AG09319 (cell line): Measurements from ENCODE around the gene CRY1.

Experiments
- DNase-seq: peaks from one replicate; pipeline ENCODE4 v3.0.0-alpha.2; 2010; ENCODE audit warnings: low read depth; ENCODE audit errors: extremely low read depth
- TF ChIP-seq, protein P1 (sequence below): IDR thresholded peaks from 2 replicates; pipeline ENCODE4 v1.5.1; 2011; ENCODE audit warnings: low read depth, mild to moderate bottlenecking, inconsistent platforms, low read length, moderate library complexity

The CRY1 gene

DNA sequence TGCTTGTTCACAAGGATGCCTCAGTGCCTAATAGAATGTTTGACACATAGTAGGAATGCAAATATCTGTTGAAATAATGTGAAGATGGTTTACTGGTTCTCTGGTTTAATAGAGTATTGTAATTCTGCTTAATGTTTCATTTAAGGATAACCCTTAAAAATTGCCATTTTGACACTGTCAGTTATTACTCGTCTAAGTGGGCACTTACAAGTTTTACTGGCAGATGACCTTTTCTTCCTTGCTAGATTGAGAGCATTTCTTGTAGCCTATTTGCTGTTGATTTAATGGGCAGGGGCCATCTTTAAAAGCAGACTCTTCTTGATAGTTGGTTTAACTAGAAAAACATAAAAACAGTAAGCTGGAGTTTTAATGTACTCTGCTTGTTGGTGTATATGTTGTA lies 135.8 kb downstream of the CRY1 start:
- TF ChIP-seq, protein P1, sequence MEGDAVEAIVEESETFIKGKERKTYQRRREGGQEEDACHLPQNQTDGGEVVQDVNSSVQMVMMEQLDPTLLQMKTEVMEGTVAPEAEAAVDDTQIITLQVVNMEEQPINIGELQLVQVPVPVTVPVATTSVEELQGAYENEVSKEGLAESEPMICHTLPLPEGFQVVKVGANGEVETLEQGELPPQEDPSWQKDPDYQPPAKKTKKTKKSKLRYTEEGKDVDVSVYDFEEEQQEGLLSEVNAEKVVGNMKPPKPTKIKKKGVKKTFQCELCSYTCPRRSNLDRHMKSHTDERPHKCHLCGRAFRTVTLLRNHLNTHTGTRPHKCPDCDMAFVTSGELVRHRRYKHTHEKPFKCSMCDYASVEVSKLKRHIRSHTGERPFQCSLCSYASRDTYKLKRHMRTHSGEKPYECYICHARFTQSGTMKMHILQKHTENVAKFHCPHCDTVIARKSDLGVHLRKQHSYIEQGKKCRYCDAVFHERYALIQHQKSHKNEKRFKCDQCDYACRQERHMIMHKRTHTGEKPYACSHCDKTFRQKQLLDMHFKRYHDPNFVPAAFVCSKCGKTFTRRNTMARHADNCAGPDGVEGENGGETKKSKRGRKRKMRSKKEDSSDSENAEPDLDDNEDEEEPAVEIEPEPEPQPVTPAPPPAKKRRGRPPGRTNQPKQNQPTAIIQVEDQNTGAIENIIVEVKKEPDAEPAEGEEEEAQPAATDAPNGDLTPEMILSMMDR, result no peak
- no peak for DNase-seq

- DNase-seq, result no peak
- TF ChIP-seq, protein P1, result peak; percentile 3
Measured at GRCh38 chr12:106956048-106956578, 137.2 kb downstream of the CRY1 start.

DNA sequence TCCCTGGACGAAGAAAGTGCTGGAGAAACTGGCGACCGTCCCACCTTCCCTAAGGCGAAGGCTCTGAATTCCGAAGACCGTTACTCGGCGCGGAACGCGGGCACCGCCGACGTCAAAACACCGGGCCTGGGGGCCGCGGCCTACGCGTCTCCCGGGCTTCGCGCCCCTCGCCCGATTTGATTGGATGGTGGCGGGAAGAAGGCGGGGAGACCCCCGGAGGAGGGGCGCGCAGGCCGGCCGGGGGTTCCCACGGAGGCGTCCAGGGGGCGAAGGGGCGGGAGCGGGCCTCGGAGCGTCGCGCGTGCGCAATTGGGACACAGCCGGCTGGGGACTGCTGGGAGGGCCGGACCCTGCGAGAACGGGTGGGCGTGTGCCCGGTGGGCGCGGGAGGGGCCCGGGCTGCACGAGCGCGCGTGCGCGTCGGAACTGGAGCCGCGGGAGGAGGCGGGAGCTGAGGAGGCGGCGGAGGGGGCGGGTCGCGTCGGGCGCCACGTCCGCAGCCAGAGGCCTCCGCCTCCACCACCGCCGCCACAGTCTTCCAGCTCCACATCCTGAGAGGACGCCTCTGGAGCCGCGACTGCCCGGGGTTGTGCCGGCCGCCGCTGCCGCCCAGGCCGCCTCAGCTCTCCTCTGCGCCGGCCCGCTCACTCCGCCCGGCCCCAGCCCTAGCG lies 137.8 kb downstream of the CRY1 start, which contains the start of gene TMEM263:
Gene TMEM263, plus strand, starts transcription at position 531 of the 671 bp plus-strand sequence. CDS start 11,210 bp downstream, outside the sequence.
- DNase-seq, result peak; percentile 95
- TF ChIP-seq, protein P1, result no peak

DNA sequence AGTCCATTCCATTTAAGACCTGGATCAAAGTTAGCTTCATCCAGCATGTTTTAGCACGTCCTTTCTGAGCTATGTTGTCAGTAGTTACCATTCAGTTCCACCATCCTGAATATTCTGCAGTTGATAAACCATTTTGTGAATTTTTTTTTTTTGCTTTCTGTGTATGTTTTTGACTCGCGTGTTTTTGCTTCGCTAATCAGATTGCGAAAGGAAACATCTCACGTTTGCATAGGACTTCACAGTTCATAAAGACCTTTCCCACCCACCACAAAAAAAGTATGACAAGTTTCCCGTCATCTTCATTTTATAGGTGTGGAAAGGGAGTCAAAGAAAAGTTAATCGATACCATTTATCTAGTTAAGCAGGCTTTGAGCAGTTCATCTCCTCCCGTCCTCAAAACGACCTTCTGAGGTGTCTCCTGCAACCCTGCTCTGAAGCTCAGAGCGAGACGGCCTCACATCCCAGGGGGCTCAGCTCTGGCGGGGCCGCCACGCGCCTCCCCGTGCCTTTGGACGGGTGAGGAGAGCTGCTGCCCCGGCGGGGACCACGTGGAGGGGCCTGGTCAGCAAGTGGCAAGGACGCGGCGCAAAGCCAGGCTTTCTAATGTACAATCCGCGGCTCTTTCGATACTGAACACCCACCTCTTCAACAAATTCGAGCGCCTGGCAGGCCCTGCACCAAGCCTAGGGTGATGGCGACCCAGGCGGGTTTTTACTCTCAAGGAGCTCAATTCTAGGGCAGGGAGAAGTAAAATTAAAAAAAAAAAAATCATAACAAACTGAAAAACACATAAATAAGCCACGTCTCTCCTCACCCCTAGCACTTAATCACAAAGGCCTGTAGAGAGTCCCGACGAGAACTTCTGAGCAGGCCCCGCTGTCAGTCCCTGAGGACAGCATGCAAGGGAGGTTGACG lies 138.6 kb downstream of the CRY1 start:
- no peak for DNase-seq

GRCh38 chr12:106953352-106954250 lies 139.7 kb downstream of the CRY1 start:
- DNase-seq, result no peak
- TF ChIP-seq, protein P1, result no peak

More for the DNA sequence above, 138.6 kb downstream of the CRY1 start:
- TF ChIP-seq, protein P1, result no peak

DNA sequence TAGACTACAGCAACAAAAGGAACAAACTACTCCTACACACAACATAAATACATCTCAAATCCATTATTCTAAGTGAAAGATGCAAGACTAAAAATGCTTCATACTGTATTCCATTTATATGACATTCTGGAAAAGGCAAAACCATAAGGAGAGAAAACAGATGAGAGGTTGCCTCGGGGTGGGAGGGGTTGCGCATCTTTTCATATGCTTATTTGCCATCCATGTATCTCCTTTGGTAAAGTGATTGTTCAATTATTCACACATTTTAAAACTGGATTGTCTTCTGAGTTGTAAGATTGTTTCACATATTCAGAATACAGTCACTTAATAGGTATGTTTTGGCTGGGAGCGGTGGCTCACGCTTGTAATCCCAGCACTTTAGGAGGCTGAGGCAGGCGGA lies 142.8 kb downstream of the CRY1 start:
- TF ChIP-seq, protein P1, result no peak
- DNase-seq, result no peak
